Pancreas (tissue), 10 donors: ENCODE data around the gene ANKRD44. TPM values are rescaled to one million over a fixed set of nuclear protein-coding genes. Genes with fewer than 3 reads are reported as not detected.
A peak's percentile ranks its signal among the peaks of the same experiment; 100 is the strongest.

Source experiments
- ATAC-seq, 4 donors: fragments of 200-7000 bp; cut with Tn5 transposase; one replicate each; pipeline versions ENCODE4 v1.8.0 to v1.9.1; 2020; ENCODE audit warnings: mild to moderate bottlenecking in 4 of 4, moderate library complexity in 4 of 4
- DNase-seq, 6 donors: peaks; one replicate each; pipeline ENCODE4 v3.0.0-alpha.2; 2020
- FAIRE-seq: peaks from 2 replicates; lab custom pipeline; 2012; peaks lifted over from hg19 to GRCh38; lab: Jason Lieb, UNC
- H3K27ac ChIP-seq, 4 donors: fragments of 200-600 bp; sonication (generic); 1 replicate in 3 of 4; 2 replicates in 1 of 4; pipeline versions ENCODE4 v1.5.0 to v1.8.0; 2020
- H3K27me3 ChIP-seq, 4 donors: fragments of 200-600 bp; one replicate each; pipeline ENCODE4 v1.8.0; 2021
- H3K36me3 ChIP-seq, 3 donors: fragments of 200-600 bp; sonication (generic) in 1 of 3; one replicate each; pipeline versions ENCODE4 v1.5.0 to v1.8.0; 2020 to 2021
- H3K4me1 ChIP-seq, 3 donors: fragments of 200-600 bp; one replicate each; pipeline ENCODE4 v1.8.0; 2021
- H3K4me3 ChIP-seq, 4 donors: fragments of 200-600 bp; sonication (generic) in 2 of 4; one replicate each; pipeline versions ENCODE4 v1.5.0 to v1.8.0; 2020 to 2021
- H3K9me3 ChIP-seq, 4 donors: fragments of 200-600 bp; one replicate each; pipeline ENCODE4 v1.8.0; 2021
- CTCF ChIP-seq, 4 donors: fragments of 200-600 bp; sonication (generic) in 3 of 4; IDR thresholded peaks; one replicate each; pipeline versions ENCODE4 v1.5.0 to v1.8.0; 2021; ENCODE audit warnings: antibody characterized with exemption in 4 of 4
- WGBS, 2 donors: extraction: QIAGEN DNeasy Blood & Tissue Kit; methylation state at CpG; one replicate each; pipeline ENCODE4 v1.1.7; 2013; 5-methylcytosine and 5-hydroxymethylcytosine counted together
- intact Hi-C, 3 donors: fragments of 100-400 bp; cut with DNase I; formaldehyde crosslinking; loops; one replicate each; pipeline versions ENCODE4 v1.11.1 to v1.14.2; 2022
- polyA plus RNA-seq, 2 donors: library from polyadenylated mRNA; stranded (reverse); fragments of 200-250 nt; gene quantifications; one replicate each; pipeline ENCODE4 v1.2.3, GENCODE V29; 2013
- total RNA-seq, 6 donors: library from RNA; stranded (reverse); fragmentation: NEBNext Ultra II Directional in 4 of 6; extraction: Animal tissue kit (Norgen Biotek cat#: 25700) in 4 of 6; gene quantifications; one replicate each; pipeline versions ENCODE4 v1.2.1 to v1.2.4, GENCODE V29; 2021 to 2023
- donor health status: healthy with polysubstance abuse.
- donor health status: DM: no; HTN: no; CAD: no; lungs with moderate emphysema.
- donor health status: DM: no; HTN: no; CAD: no.
- donor health status: control.
- donor health status: control.
- donor health status: Bipolar disorder and iron deficiency.
- donor health status: DM: yes; HTN: yes; CAD: no.
- donor health status: DM: no; HTN: no; CAD: no.
- donor health status: DM: no; HTN: no; CAD: no.
- donor health status: DM: yes; HTN: yes; CAD: no.

Gene ANKRD44
- total and polyA plus RNA-seq, 8 donors: 1.9 to 12.5 (median 7.7) TPM

- Histone ChIP-seq H3K9me3 (no peaks in the 10 kb centered on the region), H3K4me3 (no peak overlapping the region), H3K27me3 (no peaks in the 10 kb centered on the region), H3K27ac (no peak overlapping the region), H3K36me3 (no peaks in the 10 kb centered on the region), H3K4me1 (peaks cover 0 to 8% (median 0%) of the 10 kb centered on the region in 3 donors)
- FAIRE-seq: no peak
- TF ChIP-seq CTCF (IDR thresholded peaks at IDR 0.05): no peak
- 65% methylated on average over 5 of the region's 5 CpGs for WGBS, 2 donors
- intact Hi-C loops: no loop called here
- no peak for ATAC-seq
- no peak for DNase-seq
Measured at GRCh38 chr2:197146995-197147394, 163.6 kb downstream of the ANKRD44 start.

- FAIRE-seq (no peak), DNase-seq (no peak), ATAC-seq (peak in 3 of 4 donors; percentile 19 to 69 (median 57))
- Histone ChIP-seq H3K9me3 (no peaks in the 10 kb centered on the region), H3K4me3 (no peak overlapping the region), H3K36me3 (no peaks in the 10 kb centered on the region), H3K27ac (no peak overlapping the region), H3K27me3 (no peaks in the 10 kb centered on the region), H3K4me1 (peaks cover 0 to 8% (median 0%) of the 10 kb centered on the region in 3 donors)
- 74 to 84% methylated on average over 4 of the region's 4 CpGs for WGBS, 2 donors
- no peak for TF ChIP-seq CTCF (IDR thresholded peaks at IDR 0.05)
- intact Hi-C loops: no loop called here
Measured at GRCh38 chr2:197145471-197146056, 165.0 kb downstream of the ANKRD44 start.

- Histone ChIP-seq H3K9me3 (no peaks in the 10 kb centered on the region), H3K4me3 (no peak overlapping the region), H3K4me1 (peaks cover 0 to 8% (median 0%) of the 10 kb centered on the region in 3 donors), H3K36me3 (no peaks in the 10 kb centered on the region), H3K27ac (no peak overlapping the region), H3K27me3 (no peaks in the 10 kb centered on the region)
- intact Hi-C loops: no loop called here
- WGBS, 2 donors: 83 to 87% methylated on average over 1 of the region's 1 CpG
- no peak for TF ChIP-seq CTCF (IDR thresholded peaks at IDR 0.05)
- no peak for FAIRE-seq
- DNase-seq: no peak
- no peak for ATAC-seq
Measured at GRCh38 chr2:197144183-197144582, 166.4 kb downstream of the ANKRD44 start.

- intact Hi-C loops: no loop called here
- no peak for DNase-seq
- Histone ChIP-seq H3K36me3 (no peaks in the 10 kb centered on the region), H3K4me3 (no peak overlapping the region), H3K9me3 (no peaks in the 10 kb centered on the region), H3K27me3 (no peaks in the 10 kb centered on the region), H3K27ac (no peak overlapping the region), H3K4me1 (peaks cover 0 to 10% (median 0%) of the 10 kb centered on the region in 3 donors)
- FAIRE-seq: no peak
- WGBS, 2 donors: 72 to 80% methylated on average over 2 of the region's 2 CpGs
- no peak for ATAC-seq
- no peak for TF ChIP-seq CTCF (IDR thresholded peaks at IDR 0.05)
Measured at GRCh38 chr2:197141702-197142473, 168.7 kb downstream of the ANKRD44 start.

GRCh38 chr2:197140045-197140444 is 170.5 kb downstream of the ANKRD44 start:
- no peak overlapping the region for H3K27ac ChIP-seq
- no peak overlapping the region for H3K4me3 ChIP-seq
- TF ChIP-seq CTCF (IDR thresholded peaks at IDR 0.05): no peak
- intact Hi-C loops: no loop called here
- ATAC-seq (no peak), FAIRE-seq (no peak), DNase-seq (no peak)
- peaks cover 0 to 10% (median 0%) of the 10 kb centered on the region in 3 donors for H3K4me1 ChIP-seq
- 97% methylated on average over 1 of the region's 1 CpG for WGBS, 2 donors
- H3K27me3 ChIP-seq: no peaks in the 10 kb centered on the region
- H3K9me3 ChIP-seq: no peaks in the 10 kb centered on the region
- no peaks in the 10 kb centered on the region for H3K36me3 ChIP-seq
